Activated CD8-positive, alpha-beta T cell treated with anti-CD3 and anti-CD28 coated beads for 36 hours (primary cell): ENCODE data around the gene TMEFF1. TPM values are rescaled to one million over a fixed set of nuclear protein-coding genes. Genes with fewer than 3 reads are reported as not detected.

Experiments used
- ATAC-seq: fragments of 200-7000 bp; cut with Tn5 transposase; one replicate; pipeline ENCODE4 v1.10.0; 2021; ENCODE audit warnings: mild to moderate bottlenecking, moderate library complexity
- CTCF ChIA-PET: fragments of 350-600 bp; sonication (Branson Sonifier 250); formaldehyde crosslinking; loops from one replicate; lab custom pipeline; 2021; ENCODE audit warnings: antibody characterized with exemption; lab: Charles Lee
- POLR2A ChIA-PET: fragments of 350-600 bp; sonication (Branson Sonifier 250); formaldehyde crosslinking; loops from one replicate; lab custom pipeline; 2021; ENCODE audit warnings: antibody characterized with exemption; lab: Charles Lee
- DNase-seq: peaks from one replicate; pipeline ENCODE4 v3.0.0-alpha.2; 2020
- H3K27ac Mint-ChIP-seq: one replicate; pipeline ENCODE4 v1.8.0; 2021; ENCODE audit warnings: mild to moderate bottlenecking, mixed read lengths
- H3K27me3 Mint-ChIP-seq: one replicate; pipeline ENCODE4 v1.8.0; 2021; ENCODE audit warnings: mixed read lengths
- H3K36me3 Mint-ChIP-seq: one replicate; pipeline ENCODE4 v1.8.0; 2021; ENCODE audit warnings: low read depth, mixed read lengths
- H3K4me1 Mint-ChIP-seq: one replicate; pipeline ENCODE4 v1.8.0; 2021; ENCODE audit warnings: low read depth, mixed read lengths
- H3K4me3 Mint-ChIP-seq: one replicate; pipeline ENCODE4 v1.8.0; 2021; ENCODE audit warnings: mild to moderate bottlenecking, moderate library complexity, mixed read lengths
- H3K9me3 Mint-ChIP-seq: one replicate; pipeline ENCODE4 v1.8.0; 2021; ENCODE audit warnings: mixed read lengths
- CTCF ChIP-seq: fragments of 200-600 bp; IDR thresholded peaks from one replicate; pipeline ENCODE4 v1.8.0; 2022; ENCODE audit warnings: antibody characterized with exemption, mild to moderate bottlenecking
- intact Hi-C: fragments of 100-400 bp; cut with micrococcal nuclease; formaldehyde crosslinking; loops from one replicate; pipeline ENCODE4 v1.10.0; 2022
- total RNA-seq, 2 experiments: library from RNA; stranded (reverse); gene quantifications; one replicate each; pipeline ENCODE4 v1.2.3, GENCODE V29; 2021

The TMEFF1 gene
- total RNA-seq, 2 experiments from 2014 or later = 0.68 to 0.78 TPM

- POLR2A ChIA-PET = no interaction called here
Measured at GRCh38 chr9:100534401-100534800, 61.5 kb downstream of the TMEFF1 start.

GRCh38 chr9:100540327-100540726 is 67.4 kb downstream of the TMEFF1 start:
- ChIA-PET POLR2A (no interaction called here), CTCF (no interaction called here)
- Mint-ChIP-seq H3K27me3 (no peaks in the 10 kb centered on the region), H3K27ac (no peak overlapping the region), H3K4me1 (no peaks in the 10 kb centered on the region), H3K4me3 (no peak overlapping the region), H3K36me3 (peaks cover 2% of the 10 kb centered on the region), H3K9me3 (peaks cover 4% of the 10 kb centered on the region)
- TF ChIP-seq CTCF = no peak
- DNase-seq (no peak), ATAC-seq (no peak)
- intact Hi-C loops = no loop called here

More at GRCh38 chr9:100534401-100534800, 61.5 kb downstream of the TMEFF1 start:
- TF ChIP-seq CTCF = no peak
- Mint-ChIP-seq H3K4me3 (no peak overlapping the region), H3K27me3 (no peaks in the 10 kb centered on the region), H3K27ac (no peak overlapping the region), H3K36me3 (no peaks in the 10 kb centered on the region), H3K4me1 (no peaks in the 10 kb centered on the region), H3K9me3 (no peaks in the 10 kb centered on the region)
- CTCF ChIA-PET = no interaction called here
- intact Hi-C loops = no loop called here
- ATAC-seq (no peak), DNase-seq (no peak)

- ATAC-seq (no peak), DNase-seq (no peak)
- Mint-ChIP-seq H3K9me3 (peaks cover 4% of the 10 kb centered on the region), H3K27ac (no peak overlapping the region), H3K4me3 (no peak overlapping the region), H3K36me3 (peaks cover 6% of the 10 kb centered on the region), H3K4me1 (no peaks in the 10 kb centered on the region), H3K27me3 (no peaks in the 10 kb centered on the region)
- TF ChIP-seq CTCF = no peak
- ChIA-PET CTCF (interaction anchor here (1.0 kb wide), 1 partner anchor 43 kb away, joined by 3 read pairs; no protein-coding TSS in a partner anchor), POLR2A (no interaction called here)
- intact Hi-C loops = no loop called here
Measured at GRCh38 chr9:100549048-100549447, 76.1 kb downstream of the TMEFF1 start.

- H3K9me3 Mint-ChIP-seq = no peaks in the 10 kb centered on the region
- intact Hi-C loops = no loop called here
- no peak overlapping the region for H3K27ac Mint-ChIP-seq
- POLR2A ChIA-PET = no interaction called here
- DNase-seq (no peak), ATAC-seq (no peak)
- H3K36me3 Mint-ChIP-seq = no peaks in the 10 kb centered on the region
- no peaks in the 10 kb centered on the region for H3K4me1 Mint-ChIP-seq
- TF ChIP-seq CTCF = no peak
- H3K27me3 Mint-ChIP-seq = no peaks in the 10 kb centered on the region
- H3K4me3 Mint-ChIP-seq = no peak overlapping the region
- CTCF ChIA-PET = no interaction called here
Measured at GRCh38 chr9:100554935-100555401, 82.0 kb downstream of the TMEFF1 start.

- ATAC-seq = no peak
- Mint-ChIP-seq H3K4me1 (no peaks in the 10 kb centered on the region), H3K27me3 (no peaks in the 10 kb centered on the region), H3K4me3 (no peak overlapping the region), H3K36me3 (no peaks in the 10 kb centered on the region), H3K9me3 (no peaks in the 10 kb centered on the region), H3K27ac (no peak overlapping the region)
- TF ChIP-seq CTCF = no peak
- intact Hi-C loops = no loop called here
- no peak for DNase-seq
- ChIA-PET POLR2A (no interaction called here), CTCF (no interaction called here)
Measured at GRCh38 chr9:100555471-100555870, 82.5 kb downstream of the TMEFF1 start.
